Coronary artery (tissue), 2 donors: ENCODE results near the gene ETV3.

ENCODE experiments used
- DNase-seq: peaks from one replicate; pipeline ENCODE4 v3.0.0-alpha.2; 2017; ENCODE audit warnings: low spot score
- H3K27ac ChIP-seq, 2 donors: fragments of 200-600 bp; sonication (generic); one replicate each; pipeline ENCODE4 v1.5.1; 2016 to 2019
- H3K4me3 ChIP-seq: fragments of 200-600 bp; sonication (generic); 2 replicates; pipeline ENCODE4 v1.5.1; 2016; ENCODE audit warnings: mild to moderate bottlenecking, moderate library complexity
- CTCF ChIP-seq: fragments of 200-600 bp; sonication (generic); IDR thresholded peaks from one replicate; pipeline ENCODE4 v1.5.1; 2019; ENCODE audit warnings: antibody characterized with exemption

ETV3 gene

GRCh38 chr1:157085421-157085820 is 52.8 kb downstream of the ETV3 start:
- Histone ChIP-seq H3K4me3 (no peak overlapping the region), H3K27ac (no peak overlapping the region)
- no peak for TF ChIP-seq CTCF
- DNase-seq = no peak

- Histone ChIP-seq H3K27ac (no peak overlapping the region), H3K4me3 (no peak overlapping the region)
- no peak for DNase-seq
- no peak for TF ChIP-seq CTCF
These were observed 53.5 kb downstream of the ETV3 start for GRCh38 chr1:157084720-157085119.

GRCh38 chr1:157081707-157082106 is 56.5 kb downstream of the ETV3 start:
- H3K4me3 ChIP-seq = no peak overlapping the region
- no peak overlapping the region for H3K27ac ChIP-seq
- DNase-seq = no peak
- no peak for TF ChIP-seq CTCF

GRCh38 chr1:157080714-157081113 is 57.5 kb downstream of the ETV3 start:
- Histone ChIP-seq H3K27ac (no peak overlapping the region), H3K4me3 (no peak overlapping the region)
- no peak for DNase-seq
- TF ChIP-seq CTCF = no peak

- no peak overlapping the region for H3K4me3 ChIP-seq
- H3K27ac ChIP-seq = no peak overlapping the region
- TF ChIP-seq CTCF = no peak
- DNase-seq = no peak
These were observed 60.8 kb downstream of the ETV3 start for GRCh38 chr1:157077394-157077793.

GRCh38 chr1:157073944-157074685 is 64.1 kb downstream of the ETV3 start:
- Histone ChIP-seq H3K27ac (no peak overlapping the region), H3K4me3 (peak overlapping the region; percentile 3)
- peak; percentile 55 for TF ChIP-seq CTCF
- DNase-seq = no peak
